ENCODE measurements around the gene GNG12. TPM values are rescaled to one million over a fixed set of nuclear protein-coding genes. Genes with fewer than 3 reads are reported as not detected.
A peak's percentile ranks its signal among the peaks of the same experiment; 100 is the strongest.

The GNG12 gene
- total RNA-seq, 1 donor from 2014 or later = 40.5 TPM

DNA sequence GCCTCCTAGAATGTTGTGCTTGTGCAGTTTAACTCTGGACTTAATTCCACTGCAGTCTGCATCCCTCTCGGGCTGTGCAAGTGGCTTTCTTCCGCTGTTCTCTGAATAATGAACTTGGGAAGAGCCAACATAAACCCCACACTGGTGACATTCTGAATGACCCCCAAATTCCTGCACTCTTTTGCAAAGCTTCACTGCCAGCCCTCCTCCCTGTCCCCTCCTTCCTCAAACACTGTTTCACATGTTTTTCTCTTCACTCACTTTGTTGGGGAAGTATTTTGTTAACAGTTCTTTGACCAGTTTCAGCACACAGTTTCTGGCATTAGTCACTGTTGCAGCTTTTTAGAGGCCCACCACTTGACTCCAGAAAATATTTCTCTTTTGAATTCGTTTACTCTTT lies 39.7 kb downstream of the GNG12 start:
- Mint-ChIP-seq H3K4me1 (peaks cover 34% of the 10 kb centered on the region), H3K27ac (peak overlapping the region; percentile 22), H3K27me3 (ENCODE audit: low read depth) (no peaks in the 10 kb centered on the region), H3K4me3 (no peak overlapping the region), H3K9me3 (peaks cover 16% of the 10 kb centered on the region), H3K36me3 (peaks cover 17% of the 10 kb centered on the region)
- TF ChIP-seq CTCF (IDR thresholded peaks at IDR 0.05; ENCODE audit: unreplicated experiment) = no peak
- DNase-seq (ENCODE audit: low spot score in 2 of 2, unreplicated experiment in 2 of 2) = no peak

- Mint-ChIP-seq H3K9me3 (peaks cover 16% of the 10 kb centered on the region), H3K27ac (peak overlapping the region; percentile 48), H3K36me3 (peaks cover 11% of the 10 kb centered on the region), H3K4me1 (peaks cover 35% of the 10 kb centered on the region), H3K4me3 (no peak overlapping the region), H3K27me3 (ENCODE audit: low read depth) (no peaks in the 10 kb centered on the region)
- no peak for DNase-seq (ENCODE audit: low spot score in 2 of 2, unreplicated experiment in 2 of 2)
- no peak for TF ChIP-seq CTCF (IDR thresholded peaks at IDR 0.05; ENCODE audit: unreplicated experiment)
These were observed 40.4 kb downstream of the GNG12 start for GRCh38 chr1:67792741-67793458.

GRCh38 chr1:67792103-67792502 lies 41.2 kb downstream of the GNG12 start:
- no peaks in the 10 kb centered on the region for H3K27me3 Mint-ChIP-seq (ENCODE audit: low read depth)
- peaks cover 35% of the 10 kb centered on the region for H3K4me1 Mint-ChIP-seq
- H3K4me3 Mint-ChIP-seq = no peak overlapping the region

DNA sequence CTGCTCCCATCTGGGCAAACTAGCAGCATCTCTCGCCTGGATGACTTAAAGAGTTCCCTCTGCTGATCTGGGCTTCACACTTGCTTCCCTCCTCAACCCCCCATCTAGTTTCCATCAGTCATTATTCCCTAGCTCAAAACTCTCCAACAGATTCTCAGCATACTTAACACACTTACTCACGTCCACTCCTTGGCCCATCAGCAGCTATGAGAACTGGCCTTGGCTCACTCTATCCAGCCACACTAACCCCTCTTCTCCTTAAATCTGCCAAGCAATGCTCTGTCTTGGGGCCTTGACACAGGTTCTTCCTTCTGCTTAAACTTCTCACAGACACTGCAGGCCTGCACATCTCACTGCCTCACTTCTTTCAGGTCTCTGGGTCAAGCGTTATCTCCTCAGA lies 41.6 kb downstream of the GNG12 start:
- peak overlapping the region; percentile 45 for H3K27ac Mint-ChIP-seq
- DNase-seq (ENCODE audit: low spot score in 2 of 2, unreplicated experiment in 2 of 2) = no peak
- H3K36me3 Mint-ChIP-seq = peaks cover 3% of the 10 kb centered on the region
- H3K4me3 Mint-ChIP-seq = no peak overlapping the region
- TF ChIP-seq CTCF (IDR thresholded peaks at IDR 0.05; ENCODE audit: unreplicated experiment) = no peak
- H3K27me3 Mint-ChIP-seq (ENCODE audit: low read depth) = no peaks in the 10 kb centered on the region
- peaks cover 4% of the 10 kb centered on the region for H3K9me3 Mint-ChIP-seq
- peaks cover 35% of the 10 kb centered on the region for H3K4me1 Mint-ChIP-seq

More at GRCh38 chr1:67792103-67792502, 41.2 kb downstream of the GNG12 start:
- peak overlapping the region; percentile 45 for H3K27ac Mint-ChIP-seq
- no peak for DNase-seq (ENCODE audit: low spot score in 2 of 2, unreplicated experiment in 2 of 2)
- H3K9me3 Mint-ChIP-seq = peaks cover 8% of the 10 kb centered on the region
- H3K36me3 Mint-ChIP-seq = peaks cover 3% of the 10 kb centered on the region
- TF ChIP-seq CTCF (IDR thresholded peaks at IDR 0.05; ENCODE audit: unreplicated experiment) = no peak

DNA sequence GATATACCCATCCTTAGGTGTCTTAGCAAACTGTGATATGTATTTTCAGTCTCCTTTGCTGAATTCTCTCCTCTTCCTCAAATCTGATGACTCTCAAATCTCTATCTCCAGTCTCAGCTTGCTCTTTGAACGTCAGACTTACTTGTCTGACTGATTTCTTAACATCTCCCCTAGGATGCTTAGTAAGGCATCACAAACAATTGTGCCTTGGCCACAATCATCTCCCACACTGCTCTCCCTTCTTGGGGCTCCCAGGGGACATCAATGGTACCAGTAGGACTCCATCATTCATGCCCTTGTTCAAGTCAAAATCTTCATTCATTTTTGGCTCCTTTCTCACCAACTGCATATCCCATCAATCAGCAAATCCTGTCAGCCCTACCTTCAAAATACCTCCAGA lies 42.0 kb downstream of the GNG12 start:
- Mint-ChIP-seq H3K4me1 (peaks cover 36% of the 10 kb centered on the region), H3K4me3 (no peak overlapping the region), H3K9me3 (no peaks in the 10 kb centered on the region), H3K27ac (no peak overlapping the region), H3K36me3 (no peaks in the 10 kb centered on the region), H3K27me3 (ENCODE audit: low read depth) (no peaks in the 10 kb centered on the region)
- no peak for TF ChIP-seq CTCF (IDR thresholded peaks at IDR 0.05; ENCODE audit: unreplicated experiment)
- no peak for DNase-seq (ENCODE audit: low spot score in 2 of 2, unreplicated experiment in 2 of 2)
